Measurements from ENCODE around the gene NTRK2. TPM values are rescaled to one million over a fixed set of nuclear protein-coding genes. Genes with fewer than 3 reads are reported as not detected.

NTRK2 gene
- total RNA-seq, 1 experiment from 2014 or later, result 0.54 TPM

DNA sequence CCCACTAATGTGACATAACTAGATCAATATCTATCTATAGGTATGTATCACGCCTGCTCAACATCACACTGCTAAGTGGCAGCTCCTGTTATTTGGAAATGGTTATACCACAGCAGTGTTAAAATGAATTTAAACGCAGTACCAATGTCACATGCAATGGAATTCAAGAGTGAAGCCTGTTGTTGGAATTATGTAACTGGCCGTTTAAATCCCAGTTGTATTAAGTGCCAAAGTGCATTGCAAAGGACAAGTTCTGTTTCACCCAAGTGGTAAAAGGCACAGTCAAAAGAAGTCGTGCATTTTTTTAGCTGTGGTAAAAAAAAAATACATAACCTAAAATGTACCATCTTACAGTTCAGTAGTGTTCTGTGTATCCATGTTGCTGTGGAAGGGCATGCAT lies 4.3 kb downstream of the NTRK2 start:
- in situ Hi-C loops (cut with HindIII; ENCODE audit: low pct_unique_long_range_greater_than_20kb, low sequenced_read_pairs), result no loop called here
- no peak for DNase-seq (ENCODE audit: low read depth)

DNA sequence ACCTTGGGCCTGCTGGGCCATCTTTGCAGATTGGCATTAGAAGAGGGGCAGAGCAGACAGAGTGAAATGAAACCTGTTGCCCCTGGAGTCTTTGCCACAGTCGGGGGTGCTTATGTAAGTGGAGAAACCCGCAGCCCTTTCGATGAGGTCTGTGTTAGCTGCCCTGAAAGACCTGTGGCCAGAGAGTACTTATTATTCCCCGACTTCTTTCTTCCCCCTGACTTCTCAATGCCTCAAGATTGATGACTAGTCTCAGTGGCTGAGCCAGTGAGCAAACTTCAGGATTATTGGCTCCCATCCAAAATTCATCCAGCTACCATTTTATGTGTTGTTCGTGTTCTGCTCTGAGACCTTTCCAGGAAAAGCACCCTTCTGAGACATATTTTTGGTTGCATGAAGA lies 7.6 kb downstream of the NTRK2 start:
- DNase-seq (ENCODE audit: low read depth), result no peak
- in situ Hi-C loops (cut with HindIII; ENCODE audit: low pct_unique_long_range_greater_than_20kb, low sequenced_read_pairs), result no loop called here

DNA sequence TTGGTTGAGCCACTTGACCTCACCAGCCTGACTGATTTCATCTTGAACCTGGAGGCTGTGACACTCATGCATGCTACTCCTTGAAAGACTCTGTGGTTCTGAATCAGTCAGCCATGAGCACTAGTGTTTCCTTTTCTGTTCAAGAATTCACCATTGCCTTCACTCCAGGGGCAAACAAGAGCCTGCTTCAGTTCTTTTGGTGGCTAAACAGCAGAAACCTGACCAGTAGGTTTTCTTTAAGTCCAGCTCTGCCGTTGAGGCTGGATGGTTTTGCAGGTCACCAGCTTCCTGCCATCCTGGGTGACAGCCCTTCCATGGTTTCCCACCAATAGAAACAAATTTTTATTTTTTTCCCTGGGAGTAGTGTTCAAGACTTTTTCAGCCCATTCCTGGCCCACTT lies 10.0 kb downstream of the NTRK2 start:
- in situ Hi-C loops (cut with HindIII; ENCODE audit: low pct_unique_long_range_greater_than_20kb, low sequenced_read_pairs), result no loop called here
- DNase-seq (ENCODE audit: low read depth), result no peak

DNA sequence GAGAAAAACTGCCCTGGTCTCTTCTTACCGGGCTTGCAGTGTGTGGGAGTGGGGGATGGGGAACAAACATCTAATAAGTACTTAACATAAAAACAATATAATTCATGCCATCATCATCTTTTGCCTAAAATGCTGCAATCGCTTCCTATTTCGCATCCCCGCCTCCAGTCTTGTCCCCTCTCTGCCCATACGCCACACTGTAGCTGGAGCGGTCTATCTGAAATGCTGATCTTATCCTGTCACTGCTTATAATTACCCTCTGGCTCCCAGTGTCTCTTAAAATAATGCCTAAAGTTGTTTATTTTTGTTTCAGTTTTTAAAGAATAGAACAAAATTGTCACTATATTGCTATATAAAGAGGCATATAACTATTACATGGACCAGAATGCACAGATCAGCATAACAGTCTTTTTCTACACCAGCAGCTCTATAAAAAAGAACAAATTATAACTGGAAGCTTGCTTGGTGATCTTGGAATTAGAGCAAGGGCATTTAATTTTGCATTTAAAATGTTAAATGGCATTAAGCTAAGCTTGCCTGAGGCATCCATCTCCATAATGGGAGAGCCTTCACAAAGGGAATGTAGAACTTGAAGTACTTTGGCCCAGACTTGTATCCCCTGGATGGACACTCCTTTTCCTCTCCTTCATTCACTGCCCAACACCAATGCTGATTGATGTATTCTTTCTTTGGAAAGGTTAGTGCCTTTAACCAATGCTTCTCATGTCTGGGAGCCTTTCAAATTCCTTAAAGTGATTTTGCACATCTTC lies 12.2 kb downstream of the NTRK2 start:
- DNase-seq (ENCODE audit: low read depth), result no peak
- in situ Hi-C loops (cut with HindIII; ENCODE audit: low pct_unique_long_range_greater_than_20kb, low sequenced_read_pairs), result no loop called here

DNA sequence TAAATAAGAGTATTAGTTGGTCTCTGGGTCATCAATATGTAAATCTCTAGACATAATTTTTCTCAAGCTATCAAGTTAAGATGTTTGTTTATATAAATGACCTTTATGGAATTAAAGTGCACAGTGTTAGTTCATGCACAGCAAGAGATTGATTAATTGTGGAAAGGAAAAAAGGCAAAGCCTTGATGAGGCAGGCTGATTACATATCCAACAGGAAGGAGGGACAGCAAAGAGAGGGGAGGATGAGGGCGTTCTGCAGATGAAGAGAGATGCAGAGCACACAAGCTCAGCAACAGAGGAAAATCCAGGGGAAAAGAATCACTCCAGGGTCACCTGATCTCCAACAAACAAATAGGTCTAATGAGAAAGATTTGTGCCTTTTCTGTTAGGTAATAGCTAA lies 16.5 kb downstream of the NTRK2 start:
- in situ Hi-C loops (cut with HindIII; ENCODE audit: low pct_unique_long_range_greater_than_20kb, low sequenced_read_pairs), result no loop called here

DNA sequence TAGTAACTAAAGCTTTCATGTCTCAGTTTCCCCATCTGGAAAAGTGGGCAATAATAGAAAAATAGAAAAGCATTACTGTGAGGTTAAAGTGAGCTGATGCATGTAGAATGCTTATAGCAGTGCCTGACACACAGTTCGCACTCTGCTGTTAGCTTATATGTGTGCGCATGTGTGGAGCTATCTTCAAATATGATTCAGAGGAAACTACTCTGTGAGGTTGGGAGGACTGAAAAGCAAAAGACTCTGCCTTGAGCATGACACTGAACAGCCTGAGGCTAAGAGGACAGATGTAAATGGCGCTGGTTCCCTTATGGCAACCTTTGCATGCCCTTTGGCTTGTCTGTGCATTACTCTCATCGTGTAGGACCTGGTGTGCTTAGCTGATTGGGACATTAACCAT lies 19.4 kb downstream of the NTRK2 start:
- in situ Hi-C loops (cut with HindIII; ENCODE audit: low pct_unique_long_range_greater_than_20kb, low sequenced_read_pairs), result no loop called here
- DNase-seq (ENCODE audit: low read depth), result no peak

More for the DNA sequence above, 16.5 kb downstream of the NTRK2 start:
- DNase-seq (ENCODE audit: low read depth), result no peak

DNA sequence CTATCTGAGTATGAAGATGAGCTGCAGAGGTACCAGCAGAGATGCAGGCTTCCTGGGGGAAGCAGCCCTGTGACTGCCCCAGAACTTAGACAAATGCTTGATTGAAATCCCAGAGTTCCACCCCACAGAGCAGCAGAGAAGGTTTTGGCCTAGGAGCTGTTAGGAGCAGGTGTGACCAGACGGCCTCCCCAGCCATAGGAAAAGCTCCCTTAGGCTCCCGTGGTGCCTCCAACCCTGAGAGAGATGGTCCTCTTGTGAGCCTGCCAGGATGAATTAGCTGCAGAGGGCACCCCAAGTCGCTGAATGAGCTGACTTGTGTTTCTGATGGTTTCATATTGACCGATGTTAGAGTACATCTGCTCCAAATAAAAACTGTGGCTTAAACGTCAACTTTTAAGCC lies 22.1 kb downstream of the NTRK2 start:
- DNase-seq (ENCODE audit: low read depth), result no peak
- in situ Hi-C loops (cut with HindIII; ENCODE audit: low pct_unique_long_range_greater_than_20kb, low sequenced_read_pairs), result no loop called here

DNA sequence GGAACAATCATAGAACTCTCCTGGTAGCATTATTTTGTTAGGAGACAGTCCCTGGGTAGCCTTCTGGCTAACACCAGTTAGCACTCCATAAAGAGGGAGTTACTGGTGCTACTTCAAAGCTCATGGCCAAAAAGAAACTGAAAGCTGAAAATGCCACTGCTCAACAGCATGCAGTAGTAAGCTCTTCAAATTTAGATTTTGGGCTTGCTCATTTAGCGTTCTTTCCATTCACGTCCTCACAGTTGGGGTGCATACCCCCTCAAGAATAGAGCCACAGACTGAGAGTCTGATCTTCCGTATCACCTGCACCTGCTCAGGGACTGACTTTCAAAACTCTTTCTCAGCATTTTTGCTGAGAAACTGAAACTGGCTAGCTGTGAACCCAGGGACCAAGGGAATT lies 24.7 kb downstream of the NTRK2 start:
- no peak for DNase-seq (ENCODE audit: low read depth)
- in situ Hi-C loops (cut with HindIII; ENCODE audit: low pct_unique_long_range_greater_than_20kb, low sequenced_read_pairs), result no loop called here

DNA sequence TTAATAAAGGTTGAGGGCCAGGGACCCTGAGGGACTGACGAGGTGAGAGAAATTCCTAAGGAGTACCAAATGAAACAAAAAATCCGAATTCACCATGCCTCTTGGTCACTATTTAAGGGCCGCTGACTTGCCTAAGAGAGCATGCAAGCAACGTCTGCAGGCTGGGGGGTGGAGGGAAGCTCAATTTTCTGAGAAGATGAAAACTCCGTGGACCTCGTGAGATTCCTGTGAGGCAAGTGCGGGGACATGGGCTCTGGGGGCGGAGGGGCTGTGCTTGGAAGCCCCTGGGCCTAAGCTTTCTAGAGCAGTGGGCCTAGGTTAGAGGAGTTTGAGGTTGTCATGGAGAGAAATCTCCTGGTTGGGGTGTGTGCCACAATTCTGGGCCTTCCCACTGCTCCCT lies 27.5 kb downstream of the NTRK2 start:
- in situ Hi-C loops (cut with HindIII; ENCODE audit: low pct_unique_long_range_greater_than_20kb, low sequenced_read_pairs), result no loop called here
- no peak for DNase-seq (ENCODE audit: low read depth)

DNA sequence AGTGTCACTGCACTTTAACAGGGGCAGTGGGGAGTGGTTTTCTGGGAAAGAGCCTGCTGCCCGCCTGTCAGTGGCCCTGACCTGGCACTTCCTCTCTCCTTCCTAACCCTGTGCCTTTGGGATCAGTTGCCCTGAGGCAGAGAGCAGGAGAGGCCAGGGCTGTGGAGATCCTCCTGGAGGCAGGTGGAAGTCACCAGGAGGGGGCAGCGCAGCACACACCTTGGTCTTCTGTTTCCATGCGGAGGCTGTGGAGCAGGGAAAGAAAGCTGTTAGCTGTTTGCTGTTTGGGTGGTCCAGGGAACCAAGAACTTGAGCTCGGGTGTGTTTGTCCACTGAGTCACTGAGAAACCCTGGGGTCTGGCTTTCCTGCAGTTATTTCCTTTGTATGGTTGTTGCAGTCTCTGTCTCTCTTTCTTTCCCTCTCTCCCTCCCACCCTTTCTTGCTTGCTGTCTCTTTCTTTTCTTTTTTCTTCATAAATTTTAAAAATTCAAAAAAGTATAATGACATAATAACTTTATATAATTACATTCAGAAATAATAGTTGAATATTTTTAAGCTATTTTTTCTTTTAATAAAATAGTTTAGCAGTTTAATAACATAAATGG lies 28.1 kb downstream of the NTRK2 start:
- peak; percentile 41 for DNase-seq (ENCODE audit: low read depth)
- in situ Hi-C loops (cut with HindIII; ENCODE audit: low pct_unique_long_range_greater_than_20kb, low sequenced_read_pairs), result no loop called here

DNA sequence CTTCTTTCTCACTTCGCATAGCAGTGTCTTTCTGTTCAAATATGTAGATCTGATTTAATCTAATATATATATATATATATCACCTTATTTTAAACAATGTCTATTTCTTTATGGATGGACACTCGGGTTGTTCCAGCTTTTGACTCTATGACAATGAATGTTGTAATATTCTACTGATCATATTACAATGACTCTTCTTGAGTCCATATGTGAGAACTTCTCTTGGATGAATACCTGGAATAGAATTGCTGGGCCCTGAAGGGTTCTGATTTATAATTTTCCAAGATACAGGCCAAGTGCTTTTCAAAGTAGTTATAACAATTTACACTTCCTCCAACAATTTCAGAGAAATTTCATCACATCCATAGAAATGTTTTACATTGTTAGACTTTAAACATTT lies 28.8 kb downstream of the NTRK2 start:
- no peak for DNase-seq (ENCODE audit: low read depth)
- in situ Hi-C loops (cut with HindIII; ENCODE audit: low pct_unique_long_range_greater_than_20kb, low sequenced_read_pairs), result no loop called here

DNA sequence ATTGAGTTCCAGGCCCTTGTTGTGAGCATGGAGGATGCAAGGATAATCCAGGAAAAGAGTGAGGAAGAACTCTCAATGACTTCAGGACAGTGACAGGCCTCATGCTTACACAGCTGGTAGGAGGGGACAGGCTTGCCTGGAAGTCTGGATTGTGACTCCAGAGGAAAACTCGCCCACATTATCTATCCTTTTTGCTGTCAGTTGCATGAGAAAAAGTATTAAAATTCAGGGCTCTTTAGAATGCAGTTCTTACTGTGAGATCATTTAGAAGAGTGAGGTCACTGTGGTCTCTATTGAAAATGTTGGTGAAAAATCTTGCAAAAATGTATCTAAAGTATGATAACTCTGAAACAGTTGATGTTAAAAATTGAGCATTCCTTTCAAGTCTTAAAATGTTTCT lies 30.5 kb downstream of the NTRK2 start:
- DNase-seq (ENCODE audit: low read depth), result no peak
- in situ Hi-C loops (cut with HindIII; ENCODE audit: low pct_unique_long_range_greater_than_20kb, low sequenced_read_pairs), result no loop called here

DNA sequence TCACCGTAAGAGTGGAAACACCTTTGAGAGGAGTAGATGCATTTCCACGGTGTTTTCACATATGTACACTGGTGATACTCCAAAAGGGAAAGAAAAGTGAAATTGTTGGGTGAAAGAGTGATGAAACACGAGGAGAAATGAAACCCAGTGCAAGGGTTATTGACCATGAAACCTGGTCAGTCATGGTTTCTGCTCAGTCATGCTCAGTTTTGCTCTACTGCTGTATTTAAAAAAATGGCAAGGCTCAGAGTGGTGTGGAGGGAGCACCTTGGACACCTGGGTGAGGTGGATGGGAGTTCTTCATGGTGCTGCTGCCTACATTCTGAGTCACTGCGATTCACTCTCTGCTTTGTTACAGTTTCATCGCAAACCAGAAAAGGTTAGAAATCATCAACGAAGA lies 32.3 kb downstream of the NTRK2 start:
- DNase-seq (ENCODE audit: low read depth), result peak; percentile 8
- in situ Hi-C loops (cut with HindIII; ENCODE audit: low pct_unique_long_range_greater_than_20kb, low sequenced_read_pairs), result no loop called here

DNA sequence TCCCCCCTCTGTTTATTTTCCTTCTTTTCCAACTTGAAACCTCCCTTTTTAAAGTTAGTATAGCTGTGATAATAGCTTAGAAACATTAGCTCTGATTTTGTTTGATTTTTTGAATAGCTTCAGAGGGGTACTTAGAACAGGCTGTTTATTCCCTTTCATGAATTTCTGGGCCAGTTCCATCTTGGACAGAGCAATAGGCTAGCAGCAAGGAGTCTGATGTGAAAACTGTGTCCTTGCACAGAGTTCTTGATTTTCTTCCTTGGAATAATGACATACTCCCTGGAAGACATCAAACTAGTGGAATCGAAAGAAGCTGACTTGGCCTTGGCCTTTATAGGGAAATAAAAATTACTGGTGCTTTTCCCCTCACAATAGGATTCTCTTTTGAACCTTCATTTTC lies 32.9 kb downstream of the NTRK2 start:
- in situ Hi-C loops (cut with HindIII; ENCODE audit: low pct_unique_long_range_greater_than_20kb, low sequenced_read_pairs), result no loop called here
- DNase-seq (ENCODE audit: low read depth), result no peak

DNA sequence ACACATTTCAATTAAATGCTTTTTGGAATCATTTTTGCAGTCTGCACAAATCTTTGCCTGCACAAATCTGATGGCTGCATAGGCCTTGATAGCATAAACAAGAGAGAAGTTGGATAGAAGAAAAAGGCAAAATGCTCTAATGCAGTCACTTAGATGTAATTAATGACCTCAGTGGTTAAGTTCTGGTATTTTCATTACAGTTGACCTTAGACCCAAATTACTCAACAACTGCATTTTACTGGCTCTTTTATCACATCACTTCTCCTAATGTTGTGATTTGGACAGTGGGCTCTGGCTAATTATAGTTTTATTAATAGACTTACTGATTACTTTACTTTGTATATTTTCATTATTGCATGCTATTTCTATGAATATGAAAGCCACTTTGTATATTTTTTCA lies 34.3 kb downstream of the NTRK2 start:
- in situ Hi-C loops (cut with HindIII; ENCODE audit: low pct_unique_long_range_greater_than_20kb, low sequenced_read_pairs), result no loop called here
- DNase-seq (ENCODE audit: low read depth), result peak; percentile 16

DNA sequence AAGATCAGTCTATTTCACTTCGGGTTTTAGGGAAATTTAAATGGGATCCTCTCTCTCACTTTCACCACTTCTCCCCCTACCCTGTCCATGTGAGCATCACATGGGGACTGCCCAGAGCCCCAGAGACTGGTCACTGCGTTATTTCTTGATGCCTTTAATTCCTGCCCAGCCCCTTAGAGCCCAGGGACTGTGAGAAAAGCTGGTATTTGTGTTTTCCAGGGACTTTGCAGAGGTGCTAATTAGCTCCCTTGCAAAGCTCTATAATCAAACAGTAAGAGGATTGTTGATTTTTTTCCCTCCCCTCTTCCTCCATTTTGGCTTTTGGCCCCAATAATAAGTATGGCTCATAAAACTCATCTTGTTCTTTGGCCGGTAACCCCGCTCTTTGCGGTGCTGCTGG lies 35.6 kb downstream of the NTRK2 start:
- no peak for DNase-seq (ENCODE audit: low read depth)
- in situ Hi-C loops (cut with HindIII; ENCODE audit: low pct_unique_long_range_greater_than_20kb, low sequenced_read_pairs), result no loop called here

DNA sequence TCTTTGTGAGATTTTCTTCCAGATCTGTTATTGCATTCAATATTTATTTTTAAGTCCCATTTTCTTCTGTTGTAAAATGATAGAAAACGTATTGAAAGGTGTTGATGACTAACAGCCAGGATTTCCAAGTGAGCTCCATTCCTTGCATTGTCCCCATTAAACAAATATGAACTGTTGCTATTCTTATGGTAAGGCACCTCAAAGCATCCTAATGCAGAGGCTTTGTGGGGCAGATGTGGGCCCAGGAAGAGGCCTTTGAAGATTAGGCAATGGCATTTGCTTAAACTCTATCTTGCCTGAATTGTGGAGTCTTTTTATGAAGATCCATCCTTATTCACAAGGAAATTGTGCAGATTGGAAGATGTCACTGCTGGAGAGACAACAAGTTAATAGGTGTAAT lies 38.9 kb downstream of the NTRK2 start:
- in situ Hi-C loops (cut with HindIII; ENCODE audit: low pct_unique_long_range_greater_than_20kb, low sequenced_read_pairs), result no loop called here
- DNase-seq (ENCODE audit: low read depth), result no peak

DNA sequence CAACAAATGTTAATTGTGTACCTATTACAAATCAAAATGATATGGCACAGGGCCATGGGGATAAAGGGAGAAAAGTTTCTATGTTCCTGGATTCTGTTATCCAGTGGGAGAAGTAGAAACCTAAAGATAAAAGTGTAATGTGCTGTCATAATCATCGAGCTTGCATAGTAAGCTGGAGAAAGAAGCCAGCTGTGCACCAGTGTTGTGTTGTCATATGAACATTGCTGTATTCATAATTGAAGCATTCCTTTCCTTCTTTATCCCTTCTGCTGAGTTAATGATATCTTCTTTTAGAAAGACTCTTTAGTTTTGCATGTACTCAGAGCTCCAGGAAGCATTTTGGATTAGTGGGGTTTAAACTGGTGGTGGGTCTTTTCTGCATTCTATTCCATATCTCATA lies 39.5 kb downstream of the NTRK2 start:
- no peak for DNase-seq (ENCODE audit: low read depth)
- in situ Hi-C loops (cut with HindIII; ENCODE audit: low pct_unique_long_range_greater_than_20kb, low sequenced_read_pairs), result no loop called here

DNA sequence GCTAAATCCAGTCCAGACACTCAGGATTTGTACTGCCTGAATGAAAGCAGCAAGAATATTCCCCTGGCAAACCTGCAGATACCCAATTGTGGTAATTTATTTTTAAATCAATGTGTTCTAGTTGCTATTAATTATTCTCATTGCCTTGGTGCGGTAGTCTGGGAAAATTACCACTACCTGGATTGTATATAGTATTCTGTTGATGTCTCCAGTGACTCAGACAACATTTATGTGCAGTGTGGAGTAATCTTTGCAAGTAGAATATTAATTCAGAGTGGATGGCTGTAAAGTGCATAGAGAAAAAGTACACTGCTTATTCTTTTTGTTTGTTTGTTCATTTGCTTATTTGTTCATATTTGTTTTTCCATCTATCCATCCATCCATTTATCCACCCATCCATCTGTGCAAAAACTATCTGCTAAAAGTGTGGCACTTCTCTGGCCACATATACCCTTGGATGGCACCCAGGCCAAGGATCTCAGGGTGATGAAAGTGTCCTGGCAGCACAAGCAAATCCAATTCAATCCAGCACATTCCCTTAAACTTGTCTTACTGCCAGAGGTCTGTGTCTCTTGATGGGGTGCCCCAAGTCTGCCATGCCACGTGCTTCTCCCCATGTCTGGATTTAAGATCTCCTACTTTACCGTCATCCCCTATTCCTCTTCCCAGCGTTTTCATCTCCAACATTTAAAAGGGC lies 41.3 kb downstream of the NTRK2 start:
- in situ Hi-C loops (cut with HindIII; ENCODE audit: low pct_unique_long_range_greater_than_20kb, low sequenced_read_pairs), result no loop called here
- DNase-seq (ENCODE audit: low read depth), result peak; percentile 4

DNA sequence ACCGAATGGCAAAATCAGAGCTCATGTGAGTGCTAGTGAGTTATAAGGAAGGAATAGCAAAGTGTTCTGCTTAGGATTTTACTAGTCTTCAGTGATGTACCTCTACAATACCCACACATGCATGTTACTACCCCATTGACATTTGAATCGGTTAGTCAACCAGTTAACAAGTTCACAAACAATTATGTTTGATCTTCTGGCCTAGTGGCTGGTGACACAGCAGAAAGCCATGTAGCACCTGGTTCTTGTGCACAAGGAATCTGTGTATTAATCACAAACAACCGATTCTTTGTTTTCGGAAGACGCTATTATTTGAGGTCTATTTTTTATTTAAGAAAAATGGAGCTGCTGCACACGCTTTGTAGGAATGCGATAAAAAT lies 41.9 kb downstream of the NTRK2 start:
- in situ Hi-C loops (cut with HindIII; ENCODE audit: low pct_unique_long_range_greater_than_20kb, low sequenced_read_pairs), result no loop called here
- peak; percentile 6 for DNase-seq (ENCODE audit: low read depth)
